Measurements from ENCODE around the gene EFCAB7. TPM values are rescaled to one million over a fixed set of nuclear protein-coding genes. Genes with fewer than 3 reads are reported as not detected.
A peak's percentile ranks its signal among the peaks of the same experiment; 100 is the strongest.
"Not testable (repeated sequence)": the region's sequence is repeated elsewhere in the genome, so short reads cannot be mapped to it uniquely, and the experiment has no call there.

The EFCAB7 gene
- total RNA-seq, 1 donor from 2014 or later, result 3.8 TPM

DNA sequence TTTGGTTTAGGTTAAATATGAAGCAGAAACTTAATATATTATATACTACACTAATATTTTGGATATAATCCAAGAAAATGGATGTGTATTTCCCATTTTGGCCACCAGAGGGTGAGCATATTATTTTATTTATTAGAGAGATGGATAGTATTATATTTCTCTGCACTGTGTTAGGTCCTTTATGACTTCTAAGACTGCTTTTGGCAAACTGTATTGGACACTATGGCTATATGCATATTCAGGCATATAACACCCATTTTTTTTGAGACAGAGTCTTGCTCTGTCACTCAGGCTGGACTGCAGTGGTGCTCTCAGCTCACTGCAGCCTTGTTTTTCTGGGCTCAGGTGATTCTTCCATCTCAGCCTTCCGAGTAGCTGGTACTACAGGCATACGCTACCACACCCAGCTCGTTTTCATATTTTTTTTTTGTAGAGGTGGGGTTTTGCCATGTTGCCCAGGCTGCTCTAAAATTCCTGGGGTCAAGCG, 52.1 kb downstream of the EFCAB7 start:
- Mint-ChIP-seq H3K36me3 (ENCODE audit: low read depth) (peaks cover 2% of the 10 kb centered on the region), H3K4me3 (ENCODE audit: unreplicated experiment) (no peak overlapping the region), H3K27me3 (ENCODE audit: low read depth) (no peaks in the 10 kb centered on the region), H3K9me3 (ENCODE audit: low read depth) (peaks cover 6% of the 10 kb centered on the region), H3K27ac (ENCODE audit: unreplicated experiment) (no peak overlapping the region), H3K4me1 (ENCODE audit: low read depth) (no peaks in the 10 kb centered on the region)
- TF ChIP-seq, protein P1, sequence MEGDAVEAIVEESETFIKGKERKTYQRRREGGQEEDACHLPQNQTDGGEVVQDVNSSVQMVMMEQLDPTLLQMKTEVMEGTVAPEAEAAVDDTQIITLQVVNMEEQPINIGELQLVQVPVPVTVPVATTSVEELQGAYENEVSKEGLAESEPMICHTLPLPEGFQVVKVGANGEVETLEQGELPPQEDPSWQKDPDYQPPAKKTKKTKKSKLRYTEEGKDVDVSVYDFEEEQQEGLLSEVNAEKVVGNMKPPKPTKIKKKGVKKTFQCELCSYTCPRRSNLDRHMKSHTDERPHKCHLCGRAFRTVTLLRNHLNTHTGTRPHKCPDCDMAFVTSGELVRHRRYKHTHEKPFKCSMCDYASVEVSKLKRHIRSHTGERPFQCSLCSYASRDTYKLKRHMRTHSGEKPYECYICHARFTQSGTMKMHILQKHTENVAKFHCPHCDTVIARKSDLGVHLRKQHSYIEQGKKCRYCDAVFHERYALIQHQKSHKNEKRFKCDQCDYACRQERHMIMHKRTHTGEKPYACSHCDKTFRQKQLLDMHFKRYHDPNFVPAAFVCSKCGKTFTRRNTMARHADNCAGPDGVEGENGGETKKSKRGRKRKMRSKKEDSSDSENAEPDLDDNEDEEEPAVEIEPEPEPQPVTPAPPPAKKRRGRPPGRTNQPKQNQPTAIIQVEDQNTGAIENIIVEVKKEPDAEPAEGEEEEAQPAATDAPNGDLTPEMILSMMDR (IDR thresholded peaks at IDR 0.05), result peak; percentile 89
- no peak for DNase-seq (ENCODE audit: low spot score)

DNA sequence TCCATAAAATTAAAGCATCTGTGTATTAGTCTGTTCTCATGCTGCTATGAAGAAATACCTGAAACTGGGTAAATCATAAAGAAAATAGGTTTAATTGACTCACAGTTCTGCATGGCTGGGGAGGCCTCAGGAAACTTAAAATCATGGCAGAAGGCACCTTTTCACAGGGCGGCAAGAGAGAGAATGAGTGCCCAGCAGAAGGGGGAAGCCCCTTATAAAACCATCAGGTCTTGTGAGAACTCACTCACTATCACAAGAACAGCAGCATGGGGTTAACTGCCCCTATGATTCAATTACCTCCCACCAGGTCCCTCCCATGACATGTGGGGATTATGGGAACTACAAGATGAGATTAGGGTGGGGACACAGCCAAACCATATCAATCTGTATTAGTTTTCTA, 63.0 kb downstream of the EFCAB7 start:
- peaks cover 18% of the 10 kb centered on the region for H3K9me3 Mint-ChIP-seq (ENCODE audit: low read depth)
- H3K27me3 Mint-ChIP-seq (ENCODE audit: low read depth); H3K36me3 Mint-ChIP-seq (ENCODE audit: low read depth); H3K27ac Mint-ChIP-seq (ENCODE audit: unreplicated experiment); DNase-seq (ENCODE audit: low spot score); H3K4me1 Mint-ChIP-seq (ENCODE audit: low read depth); H3K4me3 Mint-ChIP-seq (ENCODE audit: unreplicated experiment): not testable (repeated sequence)

DNA sequence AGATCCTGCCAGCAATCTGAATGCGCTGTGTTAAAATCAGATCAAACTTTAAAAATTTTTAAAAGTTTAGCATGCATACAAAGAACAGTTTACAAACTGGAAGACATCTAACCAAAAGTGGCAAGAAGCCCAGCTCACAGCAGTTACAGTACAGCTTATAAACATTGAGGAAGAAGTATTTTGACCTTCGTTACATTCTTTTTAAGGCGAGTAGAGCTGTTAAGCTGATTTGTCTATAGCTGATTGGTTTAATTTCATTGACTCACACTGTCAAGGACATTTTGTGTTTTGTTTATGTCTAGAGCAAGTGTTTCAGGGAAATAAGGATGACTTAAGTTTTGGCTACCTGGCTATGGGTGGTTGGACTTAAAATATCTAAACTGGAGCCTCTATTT, 66.8 kb downstream of the EFCAB7 start:
- Mint-ChIP-seq H3K4me1 (ENCODE audit: low read depth) (peaks cover 22% of the 10 kb centered on the region), H3K27me3 (ENCODE audit: low read depth) (no peaks in the 10 kb centered on the region), H3K27ac (ENCODE audit: unreplicated experiment) (peak overlapping the region; percentile 73), H3K9me3 (ENCODE audit: low read depth) (peaks cover 3% of the 10 kb centered on the region), H3K4me3 (ENCODE audit: unreplicated experiment) (no peak overlapping the region), H3K36me3 (ENCODE audit: low read depth) (no peaks in the 10 kb centered on the region)
- DNase-seq (ENCODE audit: low spot score), result no peak
- TF ChIP-seq, protein P1 (IDR thresholded peaks at IDR 0.05), result no peak

DNA sequence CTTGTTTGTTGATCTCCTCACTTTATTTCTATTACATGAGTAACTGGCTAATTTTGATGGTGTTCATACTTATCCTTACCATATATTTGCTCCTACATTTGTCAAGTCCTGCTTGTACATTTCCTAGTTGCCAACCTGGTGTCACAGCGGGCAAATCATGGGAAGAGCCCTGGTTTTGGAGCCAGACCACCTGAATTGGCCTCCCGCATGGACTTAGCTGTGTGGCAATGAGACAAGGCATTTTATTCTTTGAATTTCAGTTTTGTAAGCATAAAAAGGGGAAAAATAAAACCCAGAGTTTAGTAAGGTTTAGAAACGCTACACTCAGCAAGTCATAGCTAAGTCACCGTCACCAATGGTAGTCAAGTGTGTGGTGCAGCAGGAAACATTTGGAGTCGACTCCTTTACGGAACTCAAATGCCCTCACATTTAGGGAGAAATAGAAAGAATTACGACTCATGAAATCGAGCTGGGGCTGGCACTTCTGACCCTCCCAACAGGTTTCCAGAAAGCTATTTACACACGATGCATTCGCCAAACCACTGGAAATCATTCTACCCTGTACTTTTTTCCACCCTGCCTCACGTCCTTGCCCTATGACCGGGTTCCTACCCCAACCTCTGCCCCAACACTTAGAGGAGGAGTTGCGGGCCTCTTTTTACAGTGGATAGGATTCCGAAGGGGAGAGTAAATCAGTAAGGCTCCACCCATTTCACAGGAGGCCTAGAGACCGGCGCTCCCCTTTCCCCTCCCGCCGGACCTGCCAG, 69.4 kb downstream of the EFCAB7 start:
- no peak for DNase-seq (ENCODE audit: low spot score)
- H3K4me3 Mint-ChIP-seq (ENCODE audit: unreplicated experiment), result peak overlapping the region; percentile 92
- no peaks in the 10 kb centered on the region for H3K36me3 Mint-ChIP-seq (ENCODE audit: low read depth)
- H3K27me3 Mint-ChIP-seq (ENCODE audit: low read depth), result no peaks in the 10 kb centered on the region
- H3K4me1 Mint-ChIP-seq (ENCODE audit: low read depth), result peaks cover 34% of the 10 kb centered on the region
- TF ChIP-seq, protein P1 (IDR thresholded peaks at IDR 0.05), result no peak
- H3K9me3 Mint-ChIP-seq (ENCODE audit: low read depth), result no peaks in the 10 kb centered on the region
- peak overlapping the region; percentile 59 for H3K27ac Mint-ChIP-seq (ENCODE audit: unreplicated experiment)

DNA sequence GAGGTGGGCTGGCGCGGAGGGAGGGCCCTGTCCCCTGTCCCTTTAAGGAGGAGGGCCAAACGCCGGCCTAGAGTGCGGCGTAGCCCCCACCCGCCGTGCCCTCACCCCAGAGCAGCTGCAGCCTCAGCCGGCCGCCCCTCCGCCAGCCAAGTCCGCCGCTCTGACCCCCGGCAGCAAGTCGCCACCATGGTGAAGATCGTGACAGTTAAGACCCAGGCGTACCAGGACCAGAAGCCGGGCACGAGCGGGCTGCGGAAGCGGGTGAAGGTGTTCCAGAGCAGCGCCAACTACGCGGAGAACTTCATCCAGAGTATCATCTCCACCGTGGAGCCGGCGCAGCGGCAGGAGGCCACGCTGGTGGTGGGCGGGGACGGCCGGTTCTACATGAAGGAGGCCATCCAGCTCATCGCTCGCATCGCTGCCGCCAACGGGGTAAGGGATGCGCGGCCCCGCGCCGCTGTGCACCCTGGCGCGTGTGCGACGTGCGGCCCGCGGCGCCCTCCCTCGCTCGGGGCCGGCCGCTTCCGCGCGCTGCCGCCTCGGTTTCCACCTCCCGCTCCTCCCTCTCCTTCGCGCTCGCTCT, 70.1 kb downstream of the EFCAB7 start, which contains the start of gene PGM1:
PGM1 (plus strand) TSS at position 109 of the 583 bp plus-strand sequence; CDS start at position 187, 78 bp downstream.
- Mint-ChIP-seq H3K27ac (ENCODE audit: unreplicated experiment) (peak within 1 kb of the TSS; percentile 82), H3K36me3 (ENCODE audit: low read depth) (no peaks in the 10 kb centered on the region), H3K9me3 (ENCODE audit: low read depth) (no peaks in the 10 kb centered on the region), H3K4me3 (ENCODE audit: unreplicated experiment) (peak within 1 kb of the TSS; percentile 92), H3K4me1 (ENCODE audit: low read depth) (peaks cover 34% of the 10 kb centered on the region), H3K27me3 (ENCODE audit: low read depth) (no peaks in the 10 kb centered on the region)
- DNase-seq (ENCODE audit: low spot score), result peak; percentile 94
- TF ChIP-seq, protein P1 (IDR thresholded peaks at IDR 0.05), result no peak

Data from chondrocyte (in vitro differentiated cells).